Panc1 (cell line): Measurements from ENCODE around the gene GRIA4. TPM values are rescaled to one million over a fixed set of nuclear protein-coding genes. Genes with fewer than 3 reads are reported as not detected.

ENCODE experiments used
- ATAC-seq: fragments of 200-7000 bp; cut with Tn5 transposase; 2 replicates; pipeline ENCODE4 v1.9.1; 2020; ENCODE audit warnings: mild to moderate bottlenecking, moderate library complexity
- BruUV-seq: library from RNA; stranded (reverse); fragments of 400-500 nt; replicated peaks from 2 replicates; lab custom pipeline; 2021; lab: Mats Ljungman, UMichigan
- CTCF ChIA-PET: fragments of 300-600 bp; sonication (Branson Sonifier 250); formaldehyde crosslinking; loops from one replicate; lab custom pipeline; 2022; ENCODE audit warnings: antibody characterized with exemption; lab: Charles Lee
- POLR2A ChIA-PET: fragments of 300-600 bp; sonication (Branson Sonifier 250); formaldehyde crosslinking; loops from one replicate; lab custom pipeline; 2022; ENCODE audit warnings: antibody characterized with exemption; lab: Charles Lee
- DNase-seq: peaks from one replicate; pipeline ENCODE4 v3.0.0-alpha.2; 2010; ENCODE audit warnings: low read depth, low spot score
- H3K27ac ChIP-seq: 2 replicates; pipeline ENCODE4 v1.5.1; 2011; ENCODE audit warnings: mild to moderate bottlenecking, low read length, inconsistent platforms
- H3K27me3 ChIP-seq: fragments of 200-500 bp; sonication (Bioruptor generic); 2 replicates; pipeline ENCODE4 v1.6.0; 2014; ENCODE audit warnings: low read length, inconsistent platforms; ENCODE audit not compliant: control insufficient read depth, insufficient read depth
- H3K36me3 ChIP-seq: fragments of 200-500 bp; sonication (Bioruptor generic); 2 replicates; pipeline ENCODE4 v1.5.1; 2014; ENCODE audit warnings: inconsistent platforms, mild to moderate bottlenecking, low read length, moderate library complexity; ENCODE audit not compliant: control insufficient read depth, insufficient read depth
- H3K4me1 ChIP-seq: 2 replicates; pipeline ENCODE4 v1.5.1; 2011; ENCODE audit warnings: inconsistent platforms, mild to moderate bottlenecking, low read length, moderate library complexity; ENCODE audit not compliant: control insufficient read depth, insufficient read depth
- H3K4me3 ChIP-seq, 2 experiments: 2 replicates each; pipeline ENCODE4 v1.5.1; 2011 to 2012; ENCODE audit warnings: low read depth in 2 of 2, low read length in 2 of 2, mild to moderate bottlenecking in 2 of 2, inconsistent platforms in 1 of 2, moderate library complexity in 1 of 2
- H3K9me3 ChIP-seq: fragments of 200-500 bp; sonication (Bioruptor generic); 2 replicates; pipeline ENCODE4 v1.5.1; 2014; ENCODE audit warnings: low read depth, mild to moderate bottlenecking, inconsistent platforms, low read length, moderate library complexity; ENCODE audit not compliant: control insufficient read depth, insufficient read depth
- CTCF ChIP-seq: fragments of 450-650 bp; IDR thresholded peaks from 2 replicates; pipeline ENCODE4 v1.5.1; 2017; ENCODE audit warnings: mild to moderate bottlenecking
- POLR2AphosphoS5 ChIP-seq: IDR thresholded peaks from 2 replicates; pipeline ENCODE4 v1.6.1; 2012; ENCODE audit warnings: mild to moderate bottlenecking, low read depth, low read length, moderate library complexity
- REST ChIP-seq, 2 experiments: IDR thresholded peaks; 2 replicates each; pipeline ENCODE4 v1.6.1; 2011 to 2012; ENCODE audit warnings: low read depth in 2 of 2, control low read depth in 1 of 2, low read length in 1 of 2, mild to moderate bottlenecking in 1 of 2, moderate library complexity in 1 of 2; ENCODE audit not compliant: insufficient read depth in 1 of 2
- SIN3A ChIP-seq: IDR thresholded peaks from 2 replicates; pipeline ENCODE4 v1.6.1; 2012; ENCODE audit warnings: low read depth, mild to moderate bottlenecking, low read length, moderate library complexity, borderline replicate concordance; ENCODE audit not compliant: insufficient read depth
- TCF7L2 ChIP-seq: IDR thresholded peaks from 2 replicates; pipeline ENCODE4 v1.6.1; 2011; ENCODE audit warnings: mild to moderate bottlenecking, low read depth, low read length, inconsistent platforms
- in situ Hi-C: cut with HindIII; loops from 2 replicates; pipeline ENCODE4 v1.10.0; 2016; ENCODE audit warnings: low sequenced_read_pairs, low pct_unique_long_range_greater_than_20kb
- intact Hi-C: fragments of 100-400 bp; cut with micrococcal nuclease; formaldehyde crosslinking; loops from one replicate; pipeline ENCODE4 v1.10.0; 2022; ENCODE audit not compliant: unreplicated experiment
- total RNA-seq: library from RNA; stranded (reverse); gene quantifications from one replicate; pipeline ENCODE4 v1.2.1, GENCODE V29; 2021; ENCODE audit not compliant: unreplicated experiment

Gene GRIA4
- total RNA-seq, 1 experiment from 2014 or later, result not detected

- H3K27me3 ChIP-seq, result peaks cover 4% of the 10 kb centered on the region; the same call in 1 of the 2 replicates
- ATAC-seq, result no peak
- in situ Hi-C loops, result no loop called here
- no peak for TF ChIP-seq TCF7L2
- TF ChIP-seq SIN3A, result no peak
- TF ChIP-seq CTCF, result no peak
- TF ChIP-seq POLR2AphosphoS5, result no peak
- TF ChIP-seq REST (IDR thresholded peaks at IDR 0.05; ENCODE audit: insufficient read depth in 1 of 2, low read depth in 2 of 2, low read length in 1 of 2), result no peak
- no TSS peak for BruUV-seq
- no peaks in the 10 kb centered on the region for H3K36me3 ChIP-seq
- POLR2A ChIA-PET, result no interaction called here
- intact Hi-C loops, result no loop called here
- H3K9me3 ChIP-seq, result no peaks in the 10 kb centered on the region
- DNase-seq, result no peak
- CTCF ChIA-PET, result no interaction called here
- H3K4me1 ChIP-seq, result no peaks in the 10 kb centered on the region
- no peak overlapping the region for H3K4me3 ChIP-seq
- no peak overlapping the region for H3K27ac ChIP-seq
Measured at GRCh38 chr11:105854269-105854668, 244.4 kb downstream of the GRIA4 start.

- no peaks in the 10 kb centered on the region for H3K4me1 ChIP-seq
- H3K36me3 ChIP-seq, result no peaks in the 10 kb centered on the region
- H3K27me3 ChIP-seq, result no peaks in the 10 kb centered on the region
- POLR2A ChIA-PET, result no interaction called here
- in situ Hi-C loops (no loop called here), intact Hi-C loops (no loop called here)
- DNase-seq, result no peak
- CTCF ChIA-PET, result no interaction called here
- TF ChIP-seq SIN3A (no peak), REST (IDR thresholded peaks at IDR 0.05; ENCODE audit: insufficient read depth in 1 of 2, low read depth in 2 of 2, low read length in 1 of 2) (no peak), CTCF (no peak), TCF7L2 (no peak), POLR2AphosphoS5 (no peak)
- H3K9me3 ChIP-seq, result no peaks in the 10 kb centered on the region
- no peak for ATAC-seq
- H3K4me3 ChIP-seq, result no peak overlapping the region
- H3K27ac ChIP-seq, result no peak overlapping the region
- no TSS peak for BruUV-seq
Measured at GRCh38 chr11:105856954-105857353, 247.1 kb downstream of the GRIA4 start.
